DMS 273 (cell line): Measurements from ENCODE around the gene ZNF578.
A peak's percentile ranks its signal among the peaks of the same experiment; 100 is the strongest.
"Not testable (repeated sequence)": the region's sequence is repeated elsewhere in the genome, so short reads cannot be mapped to it uniquely, and the experiment has no call there.

Experiments used
- DNase-seq: peaks from one replicate; lab custom pipeline; 2025; ENCODE audit not compliant: unreplicated experiment; lab: John Stamatoyannopoulos, UW

ZNF578 gene

DNA sequence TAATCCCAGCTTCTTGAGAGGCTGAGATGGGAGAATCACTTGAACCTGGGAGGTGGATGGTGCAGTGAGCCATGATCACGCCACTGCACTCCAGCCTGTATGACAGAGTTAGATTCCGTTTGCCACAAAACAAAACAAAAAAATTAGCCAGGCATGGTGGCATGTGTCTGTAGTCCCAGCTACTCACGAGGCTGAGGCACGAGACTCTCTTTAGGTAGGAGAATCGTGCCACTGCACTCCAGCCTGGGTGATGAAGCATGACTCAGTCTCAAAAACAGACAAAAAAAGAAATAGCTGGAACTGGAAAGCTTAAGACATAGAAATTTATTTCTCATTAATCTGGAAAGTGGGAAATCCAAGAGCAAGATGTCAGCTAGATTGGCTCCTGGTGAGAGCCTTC, 53.9 kb downstream of the ZNF578 start:
- DNase-seq, result no peak

DNA sequence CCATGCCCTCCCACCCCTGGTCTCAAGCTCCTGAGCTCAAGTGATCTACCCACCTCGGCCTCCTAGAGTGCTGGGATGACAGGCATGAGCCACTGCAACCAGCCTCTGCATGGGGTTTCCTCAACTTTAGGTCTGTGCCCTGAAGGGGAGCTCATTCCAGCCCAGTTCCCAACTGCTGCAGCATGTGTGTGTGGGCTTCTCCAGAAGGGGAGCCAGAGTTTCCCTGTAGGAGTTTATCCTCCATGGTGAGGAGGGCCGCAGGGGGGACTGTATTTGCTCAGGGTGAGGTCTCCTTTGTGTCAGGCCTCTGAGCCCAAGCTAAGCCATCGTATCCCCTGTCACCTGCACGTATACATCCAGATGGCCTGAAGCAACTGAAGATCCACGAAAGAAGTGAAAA, 62.8 kb downstream of the ZNF578 start:
- no peak for DNase-seq

- DNase-seq, result no peak
Observed at GRCh38 chr19:52518646-52519045, 65.3 kb downstream of the ZNF578 start.

- DNase-seq, result not testable (repeated sequence)
Observed at GRCh38 chr19:52519175-52519574, 65.8 kb downstream of the ZNF578 start.

- DNase-seq, result no peak
Observed at GRCh38 chr19:52520013-52520412, 66.7 kb downstream of the ZNF578 start.

- no peak for DNase-seq
Observed at GRCh38 chr19:52522551-52522950, 69.2 kb downstream of the ZNF578 start.

DNA sequence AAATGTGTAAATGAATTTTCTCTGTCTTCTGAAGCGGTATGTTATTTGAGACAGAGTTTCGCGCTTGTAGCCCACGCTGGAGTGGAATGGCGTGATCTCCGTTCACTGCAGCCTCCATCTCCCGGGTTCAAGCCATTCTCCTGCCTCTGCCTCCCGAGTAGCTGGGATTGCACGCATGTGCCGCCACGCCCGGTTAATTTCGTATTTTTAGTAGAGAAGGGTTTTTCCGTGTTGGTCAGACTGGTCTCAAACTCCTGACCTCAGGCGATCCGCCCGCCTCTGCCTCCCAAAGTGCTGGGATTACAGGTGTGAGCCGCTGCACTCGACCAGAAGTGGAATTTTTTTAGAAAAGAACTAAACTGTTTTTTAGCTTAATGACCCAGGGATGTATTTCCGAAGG, 70.7 kb downstream of the ZNF578 start:
- DNase-seq, result no peak

DNA sequence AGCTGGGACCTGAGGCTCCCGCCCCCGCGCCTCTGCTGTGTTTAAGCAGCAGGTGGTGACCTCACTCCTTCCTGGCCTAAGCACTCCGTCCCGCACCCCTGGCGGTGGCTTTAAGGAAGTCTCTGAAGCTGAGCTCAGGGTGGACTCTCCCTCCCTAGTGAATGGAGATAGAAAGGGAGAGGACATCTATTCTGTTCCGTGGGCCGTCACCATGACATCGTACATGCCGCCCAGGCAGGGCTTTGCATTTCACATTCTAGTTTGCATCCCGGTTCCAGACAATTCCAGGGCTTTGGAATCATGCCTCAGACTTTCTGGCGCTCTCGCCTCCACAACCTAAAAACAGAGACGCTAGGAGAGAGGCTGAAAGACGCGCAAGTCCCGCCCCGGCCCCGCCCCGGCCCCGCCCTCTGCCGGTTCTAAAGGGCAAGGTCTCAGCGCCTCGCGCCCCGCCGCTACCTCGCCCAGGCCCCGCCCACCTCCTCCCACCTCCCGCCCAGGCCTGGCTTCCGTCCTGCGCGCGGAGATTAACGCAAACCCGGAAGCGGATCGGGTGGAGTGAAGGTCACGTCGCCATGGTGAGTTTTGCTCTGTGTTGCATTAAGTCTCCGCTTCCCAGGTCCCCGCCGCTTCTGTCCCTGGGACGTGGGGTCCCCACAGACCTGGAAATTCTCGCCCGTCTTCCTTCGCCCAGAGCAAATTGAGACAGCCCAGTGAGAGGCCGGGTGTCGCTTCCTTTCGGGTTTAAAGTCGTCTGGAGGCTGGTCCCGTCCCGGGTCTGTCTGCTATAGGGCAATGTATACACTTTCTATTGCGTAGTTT, 74.0 kb downstream of the ZNF578 start, which contains the start of gene ZNF808:
Gene ZNF808 (plus strand): TSS at position 535 of the 822 bp plus-strand sequence. CDS start 15,617 bp downstream, outside the sequence.
- peak; percentile 96 for DNase-seq

- peak; percentile 46 for DNase-seq
Observed at GRCh38 chr19:52527956-52528351, 74.6 kb downstream of the ZNF578 start.

GRCh38 chr19:52532480-52532879, 79.1 kb downstream of the ZNF578 start:
- no peak for DNase-seq

DNA sequence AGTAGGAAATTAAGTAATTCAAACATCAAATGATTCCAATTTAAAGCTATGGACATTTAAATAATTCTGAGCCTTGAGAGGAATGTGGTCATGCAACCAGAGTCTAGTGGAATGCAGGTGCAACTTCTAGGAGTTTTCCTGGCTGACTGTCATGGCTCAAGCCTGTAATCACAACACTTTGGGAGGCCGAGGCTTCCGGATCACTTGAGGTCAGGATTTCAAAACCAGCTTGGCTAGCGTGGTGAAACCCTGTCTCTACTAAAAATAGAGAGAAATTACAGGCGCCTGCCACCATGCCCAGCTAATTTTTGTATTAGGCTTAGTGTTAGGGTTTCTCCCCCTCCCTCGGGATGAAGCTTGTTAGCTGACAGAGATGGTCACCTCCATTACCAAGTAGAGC, 80.5 kb downstream of the ZNF578 start:
- no peak for DNase-seq

DNA sequence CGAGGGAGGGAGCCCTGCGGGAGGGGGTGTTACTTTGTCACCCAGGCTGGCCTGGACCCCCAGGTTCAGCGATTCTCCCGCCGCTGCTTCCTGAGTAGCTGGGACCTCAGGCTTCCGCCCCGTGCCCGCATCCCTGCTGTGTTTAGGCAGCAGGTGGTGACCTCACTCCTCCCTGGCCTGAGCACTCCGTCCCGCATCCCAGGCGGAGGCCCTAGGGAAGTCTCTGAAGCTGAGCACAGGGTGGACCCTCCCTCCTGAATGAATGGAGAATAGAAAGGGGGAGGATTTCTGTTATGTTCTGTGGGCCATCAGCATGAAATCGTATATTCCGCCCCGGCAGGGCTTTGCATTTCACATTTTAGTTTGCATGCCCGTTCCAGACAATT, 82.0 kb downstream of the ZNF578 start:
- DNase-seq, result not testable (repeated sequence)

DNA sequence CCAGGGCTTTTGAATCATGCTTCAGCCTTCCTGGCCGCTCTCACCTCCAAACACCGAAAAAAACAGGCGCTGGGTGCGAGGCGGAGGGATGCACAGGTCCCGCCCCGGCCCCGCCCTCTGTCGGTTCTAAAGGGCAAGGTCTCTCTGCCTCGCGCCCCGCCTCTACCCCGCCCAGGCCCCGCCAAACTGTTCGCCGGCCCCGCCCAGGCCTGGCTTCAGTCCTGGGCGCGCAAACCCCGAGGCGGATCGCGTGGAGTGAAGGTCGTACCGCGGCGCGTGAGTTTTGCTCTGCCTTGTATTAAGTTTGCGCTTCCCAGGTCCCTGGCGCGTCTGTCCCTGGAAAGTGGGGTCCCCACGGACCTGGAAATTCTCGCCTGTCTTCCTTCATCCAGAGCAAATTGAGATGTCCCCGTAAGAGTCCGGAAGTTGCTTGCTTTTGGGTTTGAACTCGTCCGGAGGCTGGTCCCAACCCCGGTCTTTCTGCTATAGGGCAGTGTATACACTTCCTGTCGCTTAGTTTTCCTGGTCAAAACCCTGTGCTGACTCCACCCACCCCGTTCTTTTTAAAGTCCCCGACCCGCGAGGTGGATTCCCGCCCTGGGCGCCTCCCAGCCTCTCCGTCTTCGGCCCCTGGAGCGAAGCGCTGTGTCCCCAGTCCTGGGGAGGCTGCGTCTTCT, 82.6 kb downstream of the ZNF578 start:
- no peak for DNase-seq

DNA sequence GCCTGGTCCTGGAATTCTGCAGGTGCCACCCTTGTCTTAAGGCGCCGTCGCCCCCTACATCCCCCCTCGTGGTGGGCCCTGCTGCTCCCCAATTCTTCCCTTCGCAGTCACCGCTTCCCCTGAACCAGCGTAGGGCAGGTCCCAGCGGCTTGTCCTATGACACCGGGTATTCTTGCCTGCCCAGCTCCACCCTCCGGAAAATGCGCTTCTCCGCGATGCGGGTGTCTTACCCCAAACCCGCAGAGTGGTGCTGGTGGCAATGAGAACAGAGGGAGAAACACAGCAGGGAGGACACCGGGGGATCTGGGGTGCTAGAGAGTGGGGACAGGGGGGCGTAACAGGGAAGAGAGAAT, 83.1 kb downstream of the ZNF578 start:
- DNase-seq, result no peak

GRCh38 chr19:52538815-52539214, 85.5 kb downstream of the ZNF578 start:
- not testable (repeated sequence) for DNase-seq

DNA sequence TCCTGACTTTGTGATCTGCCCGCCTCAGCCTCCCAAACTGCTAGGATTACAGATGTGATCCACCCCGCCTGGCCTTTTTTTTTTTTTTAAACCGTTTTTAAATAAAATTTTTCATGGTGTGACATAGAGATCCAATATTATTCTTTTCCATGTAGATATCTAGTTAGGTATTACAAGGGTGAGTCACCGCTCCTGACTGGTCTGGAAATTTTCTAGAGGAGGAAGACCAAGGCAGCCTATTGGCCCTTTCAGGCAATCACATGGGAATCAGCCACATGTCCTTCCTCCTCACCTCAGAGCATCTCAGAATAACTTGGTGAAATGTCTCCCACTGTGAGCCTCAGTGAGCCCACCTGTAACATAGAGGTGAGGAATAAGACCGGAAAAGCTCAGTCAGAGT, 87.8 kb downstream of the ZNF578 start:
- DNase-seq, result not testable (repeated sequence)

- no peak for DNase-seq
Observed at GRCh38 chr19:52541608-52542007, 88.3 kb downstream of the ZNF578 start.

DNA sequence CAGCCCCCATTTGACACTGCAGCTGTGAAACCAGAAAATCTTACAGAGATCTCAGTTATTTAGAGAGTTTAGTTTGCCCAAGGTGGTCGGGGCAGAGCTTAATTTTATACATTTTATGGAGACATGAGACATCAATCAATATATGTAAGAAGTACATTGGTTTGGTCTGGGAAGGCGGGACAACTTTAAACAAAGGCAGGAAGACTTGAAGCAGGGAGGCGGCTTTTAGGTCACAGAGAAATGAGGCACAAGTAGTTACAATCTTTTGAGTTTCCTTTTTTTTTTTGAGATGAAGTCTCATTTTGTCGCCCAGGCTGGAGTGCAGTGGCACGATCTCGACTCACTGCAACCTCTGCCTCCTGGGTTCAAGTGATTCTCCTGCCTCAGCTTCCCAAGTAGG, 89.2 kb downstream of the ZNF578 start:
- DNase-seq, result not testable (repeated sequence)

DNA sequence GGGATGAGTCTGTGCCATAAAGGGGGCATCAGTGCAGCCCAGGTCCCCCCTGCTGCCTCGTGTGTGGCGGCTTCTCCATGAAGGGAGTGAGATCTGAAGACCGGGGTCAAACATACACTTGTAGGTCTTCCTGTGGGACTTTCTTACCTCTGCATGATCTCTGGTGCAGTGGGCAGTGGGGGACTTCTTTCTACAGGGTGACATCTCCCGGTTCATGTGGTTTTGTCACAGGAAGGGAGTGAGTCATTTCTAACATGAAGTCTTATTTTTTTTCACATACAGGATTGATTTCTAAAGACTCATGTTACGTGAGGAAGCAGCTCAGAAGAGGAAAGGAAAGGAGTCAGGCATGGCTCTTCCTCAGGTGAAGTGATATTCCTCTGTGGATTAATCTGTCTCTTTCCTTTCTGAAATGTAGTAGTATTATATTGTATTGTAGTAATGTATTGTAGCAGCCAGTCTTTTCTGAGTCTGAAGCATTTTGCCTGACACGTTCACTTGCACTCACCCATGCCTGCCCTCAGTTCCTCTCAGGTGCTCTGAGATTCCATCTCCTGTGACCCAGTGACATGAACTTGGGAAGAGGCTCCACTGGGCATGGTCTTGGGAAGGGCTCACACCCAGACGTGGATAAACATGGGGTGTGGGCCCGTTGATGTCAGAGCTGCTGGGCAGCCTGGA, 89.8 kb downstream of the ZNF578 start:
- DNase-seq, result no peak

DNA sequence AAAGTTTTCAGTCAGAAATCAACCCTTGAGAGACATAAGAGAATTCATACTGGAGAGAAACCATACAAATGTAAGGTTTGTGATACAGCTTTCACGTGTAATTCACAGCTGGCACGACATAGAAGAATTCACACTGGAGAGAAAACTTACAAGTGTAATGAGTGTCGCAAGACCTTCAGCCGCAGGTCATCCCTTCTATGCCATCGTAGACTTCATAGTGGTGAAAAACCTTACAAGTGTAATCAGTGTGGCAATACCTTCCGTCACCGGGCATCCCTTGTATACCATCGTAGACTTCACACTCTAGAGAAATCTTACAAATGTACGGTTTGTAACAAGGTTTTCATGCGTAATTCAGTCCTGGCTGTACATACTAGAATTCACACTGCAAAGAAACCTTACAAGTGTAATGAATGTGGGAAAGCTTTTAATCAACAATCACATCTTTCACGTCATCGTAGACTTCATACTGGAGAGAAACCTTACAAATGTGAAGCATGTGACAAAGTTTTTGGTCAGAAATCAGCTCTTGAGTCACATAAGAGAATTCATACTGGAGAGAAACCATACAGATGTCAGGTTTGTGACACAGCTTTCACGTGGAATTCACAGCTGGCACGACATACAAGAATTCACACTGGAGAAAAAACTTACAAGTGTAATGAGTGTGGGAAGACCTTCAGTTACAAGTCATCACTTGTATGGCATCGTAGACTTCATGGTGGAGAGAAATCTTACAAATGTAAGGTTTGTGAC, 101.0 kb downstream of the ZNF578 start:
- DNase-seq, result no peak
